Caco-2 (cell line): Measurements from ENCODE around the gene BRF1. TPM values are rescaled to one million over a fixed set of nuclear protein-coding genes. Genes with fewer than 3 reads are reported as not detected.

ENCODE experiments used
- BruUV-seq: library from RNA; stranded (reverse); fragments of 400-500 nt; replicated peaks from 2 replicates; lab custom pipeline; 2021; lab: Mats Ljungman, UMichigan
- CTCF ChIA-PET: fragments of 300-600 bp; sonication (Branson Sonifier 250); formaldehyde crosslinking; loops from one replicate; lab custom pipeline; 2022; ENCODE audit warnings: antibody characterized with exemption; lab: Charles Lee
- POLR2A ChIA-PET: fragments of 300-600 bp; sonication (Branson Sonifier 250); formaldehyde crosslinking; loops from one replicate; lab custom pipeline; 2022; ENCODE audit warnings: antibody characterized with exemption; lab: Charles Lee
- DNase-seq, 2 experiments: peaks; one replicate each; pipeline versions ENCODE4 v3.0.0 to v3.0.0-alpha.2; 2020 to 2022
- H3K27me3 ChIP-seq: replicated peaks from 2 replicates; pipeline ENCODE4 v1.6.0; 2011; ENCODE audit warnings: low read length; ENCODE audit not compliant: control insufficient read depth, insufficient read depth
- H3K36me3 ChIP-seq: 2 replicates; pipeline ENCODE4 v1.5.1; 2011; ENCODE audit warnings: low read length; ENCODE audit not compliant: control insufficient read depth, insufficient read depth
- H3K4me1 ChIP-seq: fragments of 250-450 bp; sonication (Bioruptor Pico); 2 replicates; pipeline ENCODE4 v1.5.1; 2020; ENCODE audit warnings: mild to moderate bottlenecking
- H3K4me3 ChIP-seq: 2 replicates; pipeline ENCODE4 v1.5.1; 2011; ENCODE audit warnings: low read depth, mild to moderate bottlenecking, control low read depth, low read length
- H3K9me3 ChIP-seq: fragments of 250-450 bp; sonication (Bioruptor Pico); 2 replicates; pipeline ENCODE4 v1.5.1; 2020; ENCODE audit warnings: mild to moderate bottlenecking, moderate library complexity
- H3K27ac Mint-ChIP-seq: one replicate; pipeline ENCODE4 v1.8.0; 2022; ENCODE audit warnings: mixed read lengths; ENCODE audit not compliant: unreplicated experiment
- H3K27me3 Mint-ChIP-seq: one replicate; pipeline ENCODE4 v1.8.0; 2022; ENCODE audit warnings: mixed read lengths; ENCODE audit not compliant: insufficient read depth, unreplicated experiment
- H3K36me3 Mint-ChIP-seq: one replicate; pipeline ENCODE4 v1.8.0; 2022; ENCODE audit warnings: mild to moderate bottlenecking, mixed read lengths; ENCODE audit not compliant: insufficient read depth, unreplicated experiment
- H3K4me1 Mint-ChIP-seq: one replicate; pipeline ENCODE4 v1.8.0; 2022; ENCODE audit warnings: low read depth, mixed read lengths; ENCODE audit not compliant: unreplicated experiment
- H3K4me3 Mint-ChIP-seq: one replicate; pipeline ENCODE4 v1.8.0; 2022; ENCODE audit warnings: mild to moderate bottlenecking, moderate library complexity, mixed read lengths; ENCODE audit not compliant: unreplicated experiment
- H3K9me3 Mint-ChIP-seq: one replicate; pipeline ENCODE4 v1.8.0; 2022; ENCODE audit warnings: mixed read lengths; ENCODE audit not compliant: unreplicated experiment
- intact Hi-C: fragments of 100-400 bp; cut with micrococcal nuclease; formaldehyde crosslinking; loops from one replicate; pipeline ENCODE4 v1.10.0; 2022; ENCODE audit not compliant: unreplicated experiment
- total RNA-seq: library from RNA; stranded (reverse); gene quantifications from 2 replicates; pipeline ENCODE4 v1.2.3, GENCODE V29; 2022
- TF ChIP-seq, protein P1 (sequence below), 2 experiments: fragments of 200-600 bp in 1 of 2; IDR thresholded peaks; 1 replicate in 1 of 2; 2 replicates in 1 of 2; pipeline versions ENCODE4 v1.5.1 to v1.8.0; 2011 to 2022; ENCODE audit warnings: antibody characterized with exemption in 1 of 2, control low read depth in 1 of 2, inconsistent platforms in 1 of 2, low read depth in 1 of 2, low read length in 1 of 2, mild to moderate bottlenecking in 1 of 2, moderate library complexity in 1 of 2; ENCODE audit not compliant: insufficient read depth in 1 of 2, severe bottlenecking in 1 of 2, unreplicated experiment in 1 of 2

Gene BRF1
- total RNA-seq, 1 experiment from 2014 or later, result 43.6 TPM

DNA sequence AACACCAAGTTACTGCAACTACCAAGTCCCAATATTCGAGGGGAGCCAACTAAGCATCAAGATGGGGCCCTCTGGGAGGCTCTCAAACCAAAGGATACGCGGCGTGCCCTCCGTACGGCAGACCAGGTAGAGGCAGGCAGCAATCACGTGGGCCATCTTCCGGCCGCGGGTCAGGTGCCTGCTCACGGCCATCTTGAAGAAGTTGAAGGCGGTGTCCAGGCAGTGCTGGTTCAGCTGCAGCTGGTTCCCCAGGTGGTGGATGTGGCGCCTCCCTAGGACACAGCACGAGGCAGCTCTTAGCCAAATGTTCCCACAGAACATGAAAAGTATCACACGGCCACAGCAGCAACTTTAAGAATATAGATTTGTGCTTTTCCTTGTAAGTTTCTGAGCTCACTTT lies 28.2 kb downstream of the BRF1 start:
- Histone ChIP-seq H3K4me1 (no peaks in the 10 kb centered on the region), H3K9me3 (no peaks in the 10 kb centered on the region), H3K36me3 (no peaks in the 10 kb centered on the region), H3K4me3 (no peak overlapping the region), H3K27me3 (no peaks in the 10 kb centered on the region)
- no peaks in the 10 kb centered on the region for H3K4me1 Mint-ChIP-seq
- H3K9me3 Mint-ChIP-seq, result no peaks in the 10 kb centered on the region
- POLR2A ChIA-PET, result no interaction called here
- H3K27me3 Mint-ChIP-seq, result no peaks in the 10 kb centered on the region
- TF ChIP-seq, protein P1, sequence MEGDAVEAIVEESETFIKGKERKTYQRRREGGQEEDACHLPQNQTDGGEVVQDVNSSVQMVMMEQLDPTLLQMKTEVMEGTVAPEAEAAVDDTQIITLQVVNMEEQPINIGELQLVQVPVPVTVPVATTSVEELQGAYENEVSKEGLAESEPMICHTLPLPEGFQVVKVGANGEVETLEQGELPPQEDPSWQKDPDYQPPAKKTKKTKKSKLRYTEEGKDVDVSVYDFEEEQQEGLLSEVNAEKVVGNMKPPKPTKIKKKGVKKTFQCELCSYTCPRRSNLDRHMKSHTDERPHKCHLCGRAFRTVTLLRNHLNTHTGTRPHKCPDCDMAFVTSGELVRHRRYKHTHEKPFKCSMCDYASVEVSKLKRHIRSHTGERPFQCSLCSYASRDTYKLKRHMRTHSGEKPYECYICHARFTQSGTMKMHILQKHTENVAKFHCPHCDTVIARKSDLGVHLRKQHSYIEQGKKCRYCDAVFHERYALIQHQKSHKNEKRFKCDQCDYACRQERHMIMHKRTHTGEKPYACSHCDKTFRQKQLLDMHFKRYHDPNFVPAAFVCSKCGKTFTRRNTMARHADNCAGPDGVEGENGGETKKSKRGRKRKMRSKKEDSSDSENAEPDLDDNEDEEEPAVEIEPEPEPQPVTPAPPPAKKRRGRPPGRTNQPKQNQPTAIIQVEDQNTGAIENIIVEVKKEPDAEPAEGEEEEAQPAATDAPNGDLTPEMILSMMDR (IDR thresholded peaks at IDR 0.05; ENCODE audit: insufficient read depth in 1 of 2, low read depth in 1 of 2, low read length in 1 of 2, severe bottlenecking in 1 of 2, unreplicated experiment in 1 of 2), result no peak
- CTCF ChIA-PET, result interaction anchor here (1.3 kb wide), 1 partner anchor 24 kb away, joined by 7 read pairs; the partner anchor contains the start of gene BTBD6
- H3K36me3 Mint-ChIP-seq, result peaks cover 5% of the 10 kb centered on the region
- H3K4me3 Mint-ChIP-seq, result no peak overlapping the region
- no TSS peak for BruUV-seq
- H3K27ac Mint-ChIP-seq, result no peak overlapping the region
- no peak for DNase-seq
- intact Hi-C loops, result no loop called here

- Histone ChIP-seq H3K4me3 (no peak overlapping the region), H3K4me1 (no peaks in the 10 kb centered on the region), H3K9me3 (no peaks in the 10 kb centered on the region), H3K36me3 (no peaks in the 10 kb centered on the region), H3K27me3 (no peaks in the 10 kb centered on the region)
- Mint-ChIP-seq H3K27me3 (no peaks in the 10 kb centered on the region), H3K27ac (no peak overlapping the region), H3K4me1 (no peaks in the 10 kb centered on the region), H3K36me3 (peaks cover 5% of the 10 kb centered on the region), H3K9me3 (no peaks in the 10 kb centered on the region), H3K4me3 (no peak overlapping the region)
- intact Hi-C loops, result no loop called here
- TF ChIP-seq, protein P1 (IDR thresholded peaks at IDR 0.05; ENCODE audit: insufficient read depth in 1 of 2, low read depth in 1 of 2, low read length in 1 of 2, severe bottlenecking in 1 of 2, unreplicated experiment in 1 of 2), result no peak
- POLR2A ChIA-PET, result no interaction called here
- CTCF ChIA-PET, result interaction anchor here (0.8 kb wide), 1 partner anchor 63 kb away, joined by 4 read pairs; no protein-coding TSS in a partner anchor
- no peak for DNase-seq
- BruUV-seq, result no TSS peak
Measured at GRCh38 chr14:105271224-105271890, 29.4 kb downstream of the BRF1 start.

DNA sequence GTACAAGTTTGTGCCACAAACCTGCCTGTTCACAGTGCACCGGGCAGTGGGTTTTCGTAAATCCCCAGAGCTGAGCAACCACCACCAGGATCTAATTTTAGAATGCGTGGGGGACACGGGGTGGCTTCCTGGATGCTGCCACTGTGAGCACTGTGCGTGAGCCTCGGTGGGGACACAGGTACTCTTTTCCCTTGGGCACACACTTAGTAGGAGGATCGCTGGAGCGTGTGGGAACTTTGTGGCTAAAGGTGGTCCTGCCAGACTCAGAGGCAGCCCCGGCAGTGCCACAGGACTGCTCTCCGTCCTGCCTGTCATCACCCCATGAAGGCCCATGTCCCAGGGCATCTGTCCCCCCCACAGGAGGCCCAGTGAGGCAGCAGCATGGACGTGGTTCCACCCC lies 31.4 kb downstream of the BRF1 start:
- TF ChIP-seq, protein P1 (IDR thresholded peaks at IDR 0.05; ENCODE audit: insufficient read depth in 1 of 2, low read depth in 1 of 2, low read length in 1 of 2, severe bottlenecking in 1 of 2, unreplicated experiment in 1 of 2), result no peak
- ChIA-PET CTCF (no interaction called here), POLR2A (no interaction called here)
- intact Hi-C loops, result no loop called here
- Histone ChIP-seq H3K36me3 (no peaks in the 10 kb centered on the region), H3K27me3 (no peaks in the 10 kb centered on the region), H3K9me3 (no peaks in the 10 kb centered on the region), H3K4me1 (no peaks in the 10 kb centered on the region), H3K4me3 (no peak overlapping the region)
- Mint-ChIP-seq H3K27me3 (no peaks in the 10 kb centered on the region), H3K4me1 (no peaks in the 10 kb centered on the region), H3K36me3 (peaks cover 5% of the 10 kb centered on the region), H3K27ac (no peak overlapping the region), H3K9me3 (no peaks in the 10 kb centered on the region), H3K4me3 (no peak overlapping the region)
- no TSS peak for BruUV-seq
- DNase-seq, result no peak
